Activated CD4-positive, alpha-beta T cell treated with anti-CD3 and anti-CD28 coated beads for 36 hours (primary cell): ENCODE results near the gene INPP5A. TPM values are rescaled to one million over a fixed set of nuclear protein-coding genes. Genes with fewer than 3 reads are reported as not detected.
"Not testable (repeated sequence)": the region's sequence is repeated elsewhere in the genome, so short reads cannot be mapped to it uniquely, and the experiment has no call there.

Source experiments
- ATAC-seq: fragments of 200-7000 bp; cut with Tn5 transposase; one replicate; pipeline ENCODE4 v1.10.0; 2021; ENCODE audit warnings: mild to moderate bottlenecking, moderate library complexity
- CTCF ChIA-PET: fragments of 350-600 bp; sonication (Branson Sonifier 250); formaldehyde crosslinking; loops from one replicate; lab custom pipeline; 2021; ENCODE audit warnings: antibody characterized with exemption; lab: Charles Lee
- POLR2A ChIA-PET: fragments of 350-600 bp; sonication (Branson Sonifier 250); formaldehyde crosslinking; loops from one replicate; lab custom pipeline; 2021; ENCODE audit warnings: antibody characterized with exemption, inconsistent platforms; lab: Charles Lee
- DNase-seq: peaks from one replicate; pipeline ENCODE4 v3.0.0-alpha.2; 2020
- H3K27ac Mint-ChIP-seq: one replicate; pipeline ENCODE4 v1.8.0; 2021; ENCODE audit warnings: mixed read lengths
- H3K27me3 Mint-ChIP-seq: one replicate; pipeline ENCODE4 v1.8.0; 2021; ENCODE audit warnings: mixed read lengths
- H3K36me3 Mint-ChIP-seq: one replicate; pipeline ENCODE4 v1.8.0; 2021; ENCODE audit warnings: low read depth, mixed read lengths
- H3K4me1 Mint-ChIP-seq: one replicate; pipeline ENCODE4 v1.8.0; 2021; ENCODE audit warnings: mixed read lengths
- H3K4me3 Mint-ChIP-seq: one replicate; pipeline ENCODE4 v1.8.0; 2021; ENCODE audit warnings: mild to moderate bottlenecking, moderate library complexity, mixed read lengths
- H3K9me3 Mint-ChIP-seq: one replicate; pipeline ENCODE4 v1.8.0; 2021; ENCODE audit warnings: low read depth, mixed read lengths
- intact Hi-C, 2 experiments: fragments of 100-400 bp; cut with DNase I in 1 of 2; cut with micrococcal nuclease in 1 of 2; formaldehyde crosslinking; loops; one replicate each; pipeline versions ENCODE4 v1.14.2 to v1.15.1; 2022 to 2024; cut with DNase I, micrococcal nuclease
- total RNA-seq, 2 experiments: library from RNA; stranded (reverse); gene quantifications; one replicate each; pipeline ENCODE4 v1.2.3, GENCODE V29; 2021

INPP5A gene
- total RNA-seq, 2 experiments from 2014 or later = 8.1 to 9.3 TPM

- ATAC-seq (no peak), DNase-seq (no peak)
- CTCF ChIA-PET = no interaction called here
- intact Hi-C loops = no loop called here
- POLR2A ChIA-PET = no interaction called here
- peaks cover 13% of the 10 kb centered on the region for H3K4me1 Mint-ChIP-seq
- no peaks in the 10 kb centered on the region for H3K9me3 Mint-ChIP-seq
- H3K36me3 Mint-ChIP-seq = peaks cover 9% of the 10 kb centered on the region
- no peaks in the 10 kb centered on the region for H3K27me3 Mint-ChIP-seq
- no peak overlapping the region for H3K27ac Mint-ChIP-seq
- H3K4me3 Mint-ChIP-seq = no peak overlapping the region
Observed at GRCh38 chr10:132765435-132765834, 227.8 kb downstream of the INPP5A start.

GRCh38 chr10:132766291-132766690, 228.7 kb downstream of the INPP5A start:
- ChIA-PET POLR2A (no interaction called here), CTCF (no interaction called here)
- Mint-ChIP-seq H3K27me3 (no peaks in the 10 kb centered on the region), H3K9me3 (no peaks in the 10 kb centered on the region), H3K36me3 (peaks cover 12% of the 10 kb centered on the region), H3K4me1 (peaks cover 10% of the 10 kb centered on the region), H3K27ac (no peak overlapping the region), H3K4me3 (no peak overlapping the region)
- DNase-seq = no peak
- no peak for ATAC-seq
- intact Hi-C loops = no loop called here

- ChIA-PET CTCF (no interaction called here), POLR2A (no interaction called here)
- no peaks in the 10 kb centered on the region for H3K9me3 Mint-ChIP-seq
Observed at GRCh38 chr10:132768346-132769248, 231.0 kb downstream of the INPP5A start.

GRCh38 chr10:132770061-132771021, 232.8 kb downstream of the INPP5A start:
- Mint-ChIP-seq H3K27me3 (no peaks in the 10 kb centered on the region), H3K4me1 (no peaks in the 10 kb centered on the region), H3K27ac (no peak overlapping the region), H3K36me3 (peaks cover 14% of the 10 kb centered on the region), H3K9me3 (no peaks in the 10 kb centered on the region), H3K4me3 (no peak overlapping the region)
- DNase-seq (no peak), ATAC-seq (no peak)
- ChIA-PET CTCF (interaction anchor here (1.0 kb wide), 1 partner anchor 496 kb away, joined by 3 read pairs; no protein-coding TSS in a partner anchor), POLR2A (no interaction called here)
- intact Hi-C loops = no loop called here

More at GRCh38 chr10:132768346-132769248, 231.0 kb downstream of the INPP5A start:
- Mint-ChIP-seq H3K36me3 (peaks cover 16% of the 10 kb centered on the region), H3K4me1 (no peaks in the 10 kb centered on the region), H3K27me3 (no peaks in the 10 kb centered on the region), H3K4me3 (no peak overlapping the region), H3K27ac (no peak overlapping the region)
- DNase-seq (no peak), ATAC-seq (no peak)
- intact Hi-C loops = no loop called here

GRCh38 chr10:132772816-132773215, 235.2 kb downstream of the INPP5A start:
- H3K4me1 Mint-ChIP-seq = not testable (repeated sequence)

GRCh38 chr10:132774181-132774901, 236.8 kb downstream of the INPP5A start:
- no peak for ATAC-seq
- Mint-ChIP-seq H3K27ac (no peak overlapping the region), H3K36me3 (peaks cover 11% of the 10 kb centered on the region), H3K27me3 (no peaks in the 10 kb centered on the region), H3K9me3 (no peaks in the 10 kb centered on the region), H3K4me1 (no peaks in the 10 kb centered on the region), H3K4me3 (no peak overlapping the region)
- POLR2A ChIA-PET = no interaction called here
- intact Hi-C loops = no loop called here
- DNase-seq = no peak
- CTCF ChIA-PET = interaction anchor here (0.6 kb wide), 1 partner anchor 24 kb away, joined by 3 read pairs; no protein-coding TSS in a partner anchor

More at GRCh38 chr10:132772816-132773215, 235.2 kb downstream of the INPP5A start:
- H3K27ac Mint-ChIP-seq, DNase-seq, H3K4me3 Mint-ChIP-seq, intact Hi-C loops, CTCF ChIA-PET, ATAC-seq, POLR2A ChIA-PET, H3K27me3 Mint-ChIP-seq, H3K9me3 Mint-ChIP-seq: not testable (repeated sequence)
- H3K36me3 Mint-ChIP-seq = peaks cover 12% of the 10 kb centered on the region

- CTCF ChIA-PET = interaction anchor here (0.6 kb wide), 1 partner anchor 23 kb away, joined by 3 read pairs; no protein-coding TSS in a partner anchor
- no peak overlapping the region for H3K27ac Mint-ChIP-seq
- ATAC-seq = no peak
Observed at GRCh38 chr10:132774902-132775863, 237.6 kb downstream of the INPP5A start.

GRCh38 chr10:132776186-132776585, 238.6 kb downstream of the INPP5A start:
- ChIA-PET POLR2A (no interaction called here), CTCF (no interaction called here)
- no peaks in the 10 kb centered on the region for H3K9me3 Mint-ChIP-seq
- no peaks in the 10 kb centered on the region for H3K4me1 Mint-ChIP-seq
- ATAC-seq = no peak
- DNase-seq = no peak
- no peak overlapping the region for H3K27ac Mint-ChIP-seq
- H3K4me3 Mint-ChIP-seq = no peak overlapping the region
- peaks cover 15% of the 10 kb centered on the region for H3K36me3 Mint-ChIP-seq
- H3K27me3 Mint-ChIP-seq = no peaks in the 10 kb centered on the region
- intact Hi-C loops = no loop called here

More at GRCh38 chr10:132774902-132775863, 237.6 kb downstream of the INPP5A start:
- intact Hi-C loops = no loop called here
- H3K9me3 Mint-ChIP-seq = no peaks in the 10 kb centered on the region
- DNase-seq = no peak
- no peak overlapping the region for H3K4me3 Mint-ChIP-seq
- POLR2A ChIA-PET = no interaction called here
- no peaks in the 10 kb centered on the region for H3K27me3 Mint-ChIP-seq
- peaks cover 15% of the 10 kb centered on the region for H3K36me3 Mint-ChIP-seq
- H3K4me1 Mint-ChIP-seq = no peaks in the 10 kb centered on the region

GRCh38 chr10:132776821-132777220, 239.2 kb downstream of the INPP5A start:
- ATAC-seq = no peak
- CTCF ChIA-PET = no interaction called here
- POLR2A ChIA-PET = no interaction called here

GRCh38 chr10:132777441-132777840, 239.9 kb downstream of the INPP5A start:
- no peak overlapping the region for H3K27ac Mint-ChIP-seq
- H3K36me3 Mint-ChIP-seq = peaks cover 25% of the 10 kb centered on the region
- no peaks in the 10 kb centered on the region for H3K27me3 Mint-ChIP-seq
- ChIA-PET CTCF (no interaction called here), POLR2A (no interaction called here)
- no peaks in the 10 kb centered on the region for H3K4me1 Mint-ChIP-seq
- DNase-seq (no peak), ATAC-seq (no peak)
- no peak overlapping the region for H3K4me3 Mint-ChIP-seq
- no peaks in the 10 kb centered on the region for H3K9me3 Mint-ChIP-seq
- intact Hi-C loops = no loop called here

More at GRCh38 chr10:132776821-132777220, 239.2 kb downstream of the INPP5A start:
- no peaks in the 10 kb centered on the region for H3K4me1 Mint-ChIP-seq
- no peaks in the 10 kb centered on the region for H3K9me3 Mint-ChIP-seq
- no peak overlapping the region for H3K4me3 Mint-ChIP-seq
- peaks cover 20% of the 10 kb centered on the region for H3K36me3 Mint-ChIP-seq
- no peak for DNase-seq
- intact Hi-C loops = no loop called here
- no peak overlapping the region for H3K27ac Mint-ChIP-seq
- no peaks in the 10 kb centered on the region for H3K27me3 Mint-ChIP-seq
